Measurements from ENCODE around the gene NPC1. TPM values are rescaled to one million over a fixed set of nuclear protein-coding genes. Genes with fewer than 3 reads are reported as not detected.
"Not testable (repeated sequence)": the region's sequence is repeated elsewhere in the genome, so short reads cannot be mapped to it uniquely, and the experiment has no call there.

NPC1 gene
- polyA plus RNA-seq, 3 donors = 7.5 to 17.9 (median 17.7) TPM

DNA sequence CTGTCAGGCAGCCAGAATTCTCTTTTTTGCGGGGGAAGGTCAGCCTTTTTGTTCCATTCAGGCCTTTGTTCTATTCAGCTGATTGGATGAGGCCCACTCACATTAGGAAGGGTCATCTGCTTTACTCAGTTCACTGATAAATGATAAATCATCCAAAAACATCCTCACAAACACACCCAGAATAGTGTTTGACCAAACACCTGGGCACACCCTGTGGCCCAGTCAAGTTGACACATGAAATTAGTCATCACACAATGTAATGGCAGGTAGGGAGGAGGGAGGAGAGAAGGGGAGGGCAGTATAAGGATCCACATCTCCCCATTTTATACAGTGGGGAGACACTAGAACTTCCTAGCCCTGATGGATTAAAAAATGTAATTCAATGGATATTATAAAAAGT lies 91.3 kb downstream of the NPC1 start:
- 100% methylated on average over 1 of the region's 1 CpG for WGBS (ENCODE audit: insufficient coverage)
- no peak overlapping the region for H3K4me3 Mint-ChIP-seq
- intact Hi-C loops (cut with micrococcal nuclease) = no loop called here

DNA sequence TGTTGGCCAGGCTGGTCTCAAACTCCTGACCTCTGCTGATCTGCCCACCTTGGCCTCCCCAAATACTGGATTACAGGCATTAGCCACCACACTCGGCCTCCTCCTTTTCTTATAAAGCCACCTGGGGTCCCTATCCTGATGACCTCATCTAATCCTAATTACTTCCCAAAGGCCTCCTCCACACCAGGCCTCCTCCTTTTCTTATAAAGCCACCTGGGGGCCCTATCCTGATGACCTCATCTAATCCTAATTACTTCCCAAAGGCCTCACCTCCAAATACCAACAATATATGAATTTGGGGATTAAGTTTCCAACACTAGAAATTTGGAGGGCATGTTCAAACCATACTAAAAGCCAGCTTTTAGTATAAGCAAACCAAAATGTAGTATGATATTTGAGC lies 92.7 kb downstream of the NPC1 start:
- Histone ChIP-seq H3K9ac (ENCODE audit: insufficient read depth, low read length, poor library complexity, severe bottlenecking) (no peak overlapping the region), H2AFZ (ENCODE audit: insufficient read depth, low read depth, low read length, poor library complexity, severe bottlenecking) (no peak overlapping the region), H3K9me3 (replicated peaks in 1 of 2; ENCODE audit: control insufficient read depth in 1 of 2, insufficient read depth in 1 of 2, low read length in 2 of 2) (no peaks in the 10 kb centered on the region), H3K4me1 (ENCODE audit: control insufficient read depth in 1 of 2, insufficient read depth in 2 of 2, low read length in 2 of 2) (peaks cover 14 to 17% of the 10 kb centered on the region in 2 donors), H3K27me3 (ENCODE audit: control insufficient read depth in 2 of 2, insufficient read depth in 2 of 2, low read length in 2 of 2) (no peaks in the 10 kb centered on the region), H3K36me3 (replicated peaks in 1 of 2; ENCODE audit: control insufficient read depth in 1 of 2, insufficient read depth in 2 of 2, low read length in 2 of 2) (no peaks in the 10 kb centered on the region), H3K4me2 (replicated peaks; ENCODE audit: extremely low read depth, low read length, poor library complexity, severe bottlenecking) (no peak overlapping the region), H3K27ac (ENCODE audit: low read depth in 1 of 2, low read length in 2 of 2) (no peak overlapping the region), H3K79me2 (ENCODE audit: insufficient read depth, low read length) (no peaks in the 10 kb centered on the region), H4K20me1 (ENCODE audit: insufficient read depth, low read length) (no peaks in the 10 kb centered on the region), H3K4me3 (replicated peaks in 1 of 3; ENCODE audit: low read depth in 2 of 3, low read length in 3 of 3) (no peak overlapping the region)
- Mint-ChIP-seq H3K27me3 (ENCODE audit: low read depth in 3 of 3) (peaks cover 0 to 3% (median 0%) of the 10 kb centered on the region in 3 donors), H3K4me3 (no peak overlapping the region), H3K27ac (no peak overlapping the region), H3K4me1 (peaks cover 29% of the 10 kb centered on the region), H3K9me3 (peaks cover 0 to 9% (median 5%) of the 10 kb centered on the region in 7 donors), H3K36me3 (no peaks in the 10 kb centered on the region)
- intact Hi-C loops (cut with micrococcal nuclease) = no loop called here
- WGBS (ENCODE audit: insufficient coverage) = 100% methylated on average over 1 of the region's 1 CpG
- no peak for DNase-seq
- TF ChIP-seq, protein P1, sequence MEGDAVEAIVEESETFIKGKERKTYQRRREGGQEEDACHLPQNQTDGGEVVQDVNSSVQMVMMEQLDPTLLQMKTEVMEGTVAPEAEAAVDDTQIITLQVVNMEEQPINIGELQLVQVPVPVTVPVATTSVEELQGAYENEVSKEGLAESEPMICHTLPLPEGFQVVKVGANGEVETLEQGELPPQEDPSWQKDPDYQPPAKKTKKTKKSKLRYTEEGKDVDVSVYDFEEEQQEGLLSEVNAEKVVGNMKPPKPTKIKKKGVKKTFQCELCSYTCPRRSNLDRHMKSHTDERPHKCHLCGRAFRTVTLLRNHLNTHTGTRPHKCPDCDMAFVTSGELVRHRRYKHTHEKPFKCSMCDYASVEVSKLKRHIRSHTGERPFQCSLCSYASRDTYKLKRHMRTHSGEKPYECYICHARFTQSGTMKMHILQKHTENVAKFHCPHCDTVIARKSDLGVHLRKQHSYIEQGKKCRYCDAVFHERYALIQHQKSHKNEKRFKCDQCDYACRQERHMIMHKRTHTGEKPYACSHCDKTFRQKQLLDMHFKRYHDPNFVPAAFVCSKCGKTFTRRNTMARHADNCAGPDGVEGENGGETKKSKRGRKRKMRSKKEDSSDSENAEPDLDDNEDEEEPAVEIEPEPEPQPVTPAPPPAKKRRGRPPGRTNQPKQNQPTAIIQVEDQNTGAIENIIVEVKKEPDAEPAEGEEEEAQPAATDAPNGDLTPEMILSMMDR (IDR thresholded peaks at IDR 0.05) = no peak

More for the DNA sequence above, 91.3 kb downstream of the NPC1 start:
- peaks cover 26 to 30% of the 10 kb centered on the region in 2 donors for H3K4me1 ChIP-seq (ENCODE audit: control insufficient read depth in 1 of 2, insufficient read depth in 2 of 2, low read length in 2 of 2)
- peaks cover 0 to 3% (median 0%) of the 10 kb centered on the region in 3 donors for H3K27me3 Mint-ChIP-seq (ENCODE audit: low read depth in 3 of 3)
- TF ChIP-seq, protein P1 (IDR thresholded peaks at IDR 0.05) = no peak
- H3K4me3 ChIP-seq (replicated peaks in 1 of 3; ENCODE audit: low read depth in 2 of 3, low read length in 3 of 3) = no peak overlapping the region
- H4K20me1 ChIP-seq (ENCODE audit: insufficient read depth, low read length) = no peaks in the 10 kb centered on the region
- H3K27ac Mint-ChIP-seq = no peak overlapping the region
- no peaks in the 10 kb centered on the region for H3K79me2 ChIP-seq (ENCODE audit: insufficient read depth, low read length)
- H3K9me3 ChIP-seq (replicated peaks in 1 of 2; ENCODE audit: control insufficient read depth in 1 of 2, insufficient read depth in 1 of 2, low read length in 2 of 2) = no peaks in the 10 kb centered on the region
- no peak overlapping the region for H3K9ac ChIP-seq (ENCODE audit: insufficient read depth, low read length, poor library complexity, severe bottlenecking)
- H3K4me1 Mint-ChIP-seq = peaks cover 40% of the 10 kb centered on the region
- H3K27ac ChIP-seq (ENCODE audit: low read depth in 1 of 2, low read length in 2 of 2) = no peak overlapping the region
- H3K36me3 Mint-ChIP-seq = no peaks in the 10 kb centered on the region
- H3K27me3 ChIP-seq (ENCODE audit: control insufficient read depth in 2 of 2, insufficient read depth in 2 of 2, low read length in 2 of 2) = no peaks in the 10 kb centered on the region
- no peak overlapping the region for H2AFZ ChIP-seq (ENCODE audit: insufficient read depth, low read depth, low read length, poor library complexity, severe bottlenecking)
- no peaks in the 10 kb centered on the region for H3K36me3 ChIP-seq (replicated peaks in 1 of 2; ENCODE audit: control insufficient read depth in 1 of 2, insufficient read depth in 2 of 2, low read length in 2 of 2)
- no peak overlapping the region for H3K4me2 ChIP-seq (replicated peaks; ENCODE audit: extremely low read depth, low read length, poor library complexity, severe bottlenecking)
- H3K9me3 Mint-ChIP-seq = peaks cover 0 to 8% (median 5%) of the 10 kb centered on the region in 7 donors
- no peak for DNase-seq

DNA sequence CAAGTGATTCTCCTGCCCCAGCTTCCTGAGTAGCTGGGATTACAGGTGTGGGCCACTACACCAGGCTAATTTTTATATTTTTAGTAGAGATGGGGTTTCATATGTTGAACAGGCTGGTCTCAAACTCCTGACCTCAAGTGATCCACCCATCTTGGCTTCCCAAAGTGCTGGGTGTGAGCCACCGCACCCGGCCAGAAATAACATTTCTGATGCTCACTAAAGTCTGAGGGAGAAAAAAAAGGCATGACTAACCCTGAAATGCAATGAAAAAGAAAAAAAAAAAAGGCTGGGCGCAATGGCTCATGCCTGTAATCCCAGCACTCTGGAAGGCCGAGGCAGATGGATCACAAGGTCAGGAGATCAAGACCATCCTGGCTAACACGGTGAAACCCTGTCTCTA lies 96.7 kb downstream of the NPC1 start:
- H4K20me1 ChIP-seq (ENCODE audit: insufficient read depth, low read length); H2AFZ ChIP-seq (ENCODE audit: insufficient read depth, low read depth, low read length, poor library complexity, severe bottlenecking); H3K27me3 Mint-ChIP-seq (ENCODE audit: low read depth in 3 of 3); H3K36me3 ChIP-seq (replicated peaks in 1 of 2; ENCODE audit: control insufficient read depth in 1 of 2, insufficient read depth in 2 of 2, low read length in 2 of 2); H3K4me2 ChIP-seq (replicated peaks; ENCODE audit: extremely low read depth, low read length, poor library complexity, severe bottlenecking); H3K27ac ChIP-seq (ENCODE audit: low read depth in 1 of 2, low read length in 2 of 2); intact Hi-C loops (cut with micrococcal nuclease); DNase-seq; H3K27ac Mint-ChIP-seq; H3K9me3 ChIP-seq (replicated peaks in 1 of 2; ENCODE audit: control insufficient read depth in 1 of 2, insufficient read depth in 1 of 2, low read length in 2 of 2); H3K9me3 Mint-ChIP-seq; H3K4me3 Mint-ChIP-seq; H3K27me3 ChIP-seq (ENCODE audit: control insufficient read depth in 2 of 2, insufficient read depth in 2 of 2, low read length in 2 of 2); H3K79me2 ChIP-seq (ENCODE audit: insufficient read depth, low read length); H3K9ac ChIP-seq (ENCODE audit: insufficient read depth, low read length, poor library complexity, severe bottlenecking); H3K36me3 Mint-ChIP-seq; H3K4me3 ChIP-seq (replicated peaks in 1 of 3; ENCODE audit: low read depth in 2 of 3, low read length in 3 of 3): not testable (repeated sequence)
- H3K4me1 Mint-ChIP-seq = peaks cover 27% of the 10 kb centered on the region
- 100% methylated on average over 1 of the region's 5 CpGs for WGBS (ENCODE audit: insufficient coverage)
- H3K4me1 ChIP-seq (ENCODE audit: control insufficient read depth in 1 of 2, insufficient read depth in 2 of 2, low read length in 2 of 2) = peaks cover 11 to 20% of the 10 kb centered on the region in 2 donors

All from CD14-positive monocyte (primary cell).